WTC11 (cell line): ENCODE data around the gene PGAP6.

Experiments
- CREB1 ChIP-seq: sonication (generic); formaldehyde crosslinking; IDR thresholded peaks from 2 replicates; pipeline ENCODE4 v1.8.0; 2023; ENCODE audit warnings: mild to moderate bottlenecking, missing genetic modification reagents
- ESRRA ChIP-seq: sonication (generic); formaldehyde crosslinking; IDR thresholded peaks from 2 replicates; pipeline ENCODE4 v1.8.1; 2022; ENCODE audit warnings: mild to moderate bottlenecking, missing genetic modification reagents, borderline replicate concordance
- JUN ChIP-seq: sonication (generic); formaldehyde crosslinking; IDR thresholded peaks from 2 replicates; pipeline ENCODE4 v1.8.0; 2023; ENCODE audit warnings: mild to moderate bottlenecking, missing genetic modification reagents
- SP1 ChIP-seq: sonication (generic); formaldehyde crosslinking; conservative IDR thresholded peaks from 2 replicates; pipeline ENCODE4 v1.8.1; 2022; ENCODE audit warnings: missing genetic modification reagents
- ZNF423 ChIP-seq: fragments of 250-450 bp; sonication (Bioruptor Pico); IDR thresholded peaks from 2 replicates; pipeline ENCODE4 v2.1.2; 2022; ENCODE audit warnings: mild to moderate bottlenecking, moderate library complexity
- TF ChIP-seq, protein P1 (sequence below): fragments of 200-600 bp; IDR thresholded peaks from 2 replicates; pipeline ENCODE4 v1.8.0; 2022; ENCODE audit warnings: antibody characterized with exemption
- TF ChIP-seq, protein P2 (sequence below): sonication (generic); formaldehyde crosslinking; IDR thresholded peaks from 2 replicates; pipeline ENCODE4 v1.8.1; 2023; ENCODE audit warnings: mild to moderate bottlenecking, missing genetic modification reagents, moderate library complexity
- TF ChIP-seq, protein P3 (sequence below): sonication (generic); formaldehyde crosslinking; IDR thresholded peaks from 2 replicates; pipeline ENCODE4 v1.8.0; 2023; ENCODE audit warnings: missing genetic modification reagents
- TF ChIP-seq, protein P4 (sequence below): sonication (generic); formaldehyde crosslinking; IDR thresholded peaks from 2 replicates; pipeline ENCODE4 v1.8.1; 2023; ENCODE audit warnings: mild to moderate bottlenecking, missing genetic modification reagents

DNA sequence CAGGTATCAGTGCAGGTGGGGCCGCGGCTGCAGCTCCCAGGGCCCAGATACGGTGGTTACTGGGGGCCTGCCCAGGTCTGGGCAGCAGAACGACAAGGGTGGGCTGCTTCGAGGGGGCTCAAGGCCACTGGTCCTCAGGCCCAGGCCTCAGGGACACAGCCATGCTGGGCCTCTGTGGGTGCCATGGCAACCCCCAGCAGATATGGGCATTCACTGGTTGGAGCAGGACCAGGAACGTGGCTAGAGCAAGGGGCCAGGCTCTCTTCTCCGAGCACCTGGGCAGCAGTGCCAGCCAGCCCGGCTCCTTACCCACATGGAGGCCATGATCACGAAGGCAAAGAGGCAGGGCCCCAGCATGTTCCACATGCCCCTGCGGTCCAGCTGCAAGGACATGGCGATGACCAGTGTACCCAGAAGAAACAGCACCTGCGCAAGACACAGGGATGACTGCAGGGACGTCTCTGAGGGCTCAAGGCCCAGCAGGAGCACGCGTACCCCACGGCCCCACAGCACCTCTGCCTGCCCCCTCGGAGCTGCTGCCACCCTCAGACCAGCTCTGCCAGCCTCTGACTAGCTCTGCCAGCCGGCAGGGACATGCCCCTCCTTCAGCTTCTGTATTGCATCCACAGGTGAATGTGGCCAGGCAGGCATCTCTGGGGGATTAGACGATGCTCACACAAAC is 9.3 kb downstream of the PGAP6 start:
- TF ChIP-seq, protein P1, sequence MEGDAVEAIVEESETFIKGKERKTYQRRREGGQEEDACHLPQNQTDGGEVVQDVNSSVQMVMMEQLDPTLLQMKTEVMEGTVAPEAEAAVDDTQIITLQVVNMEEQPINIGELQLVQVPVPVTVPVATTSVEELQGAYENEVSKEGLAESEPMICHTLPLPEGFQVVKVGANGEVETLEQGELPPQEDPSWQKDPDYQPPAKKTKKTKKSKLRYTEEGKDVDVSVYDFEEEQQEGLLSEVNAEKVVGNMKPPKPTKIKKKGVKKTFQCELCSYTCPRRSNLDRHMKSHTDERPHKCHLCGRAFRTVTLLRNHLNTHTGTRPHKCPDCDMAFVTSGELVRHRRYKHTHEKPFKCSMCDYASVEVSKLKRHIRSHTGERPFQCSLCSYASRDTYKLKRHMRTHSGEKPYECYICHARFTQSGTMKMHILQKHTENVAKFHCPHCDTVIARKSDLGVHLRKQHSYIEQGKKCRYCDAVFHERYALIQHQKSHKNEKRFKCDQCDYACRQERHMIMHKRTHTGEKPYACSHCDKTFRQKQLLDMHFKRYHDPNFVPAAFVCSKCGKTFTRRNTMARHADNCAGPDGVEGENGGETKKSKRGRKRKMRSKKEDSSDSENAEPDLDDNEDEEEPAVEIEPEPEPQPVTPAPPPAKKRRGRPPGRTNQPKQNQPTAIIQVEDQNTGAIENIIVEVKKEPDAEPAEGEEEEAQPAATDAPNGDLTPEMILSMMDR = no peak
- TF ChIP-seq SP1 (CRISPR knock-in tag) (no peak), CREB1 (no peak), ZNF423 (CRISPR knock-in tag) (no peak), JUN (CRISPR knock-in tag) (no peak), ESRRA (CRISPR knock-in tag) (no peak)
- TF ChIP-seq, protein P2, sequence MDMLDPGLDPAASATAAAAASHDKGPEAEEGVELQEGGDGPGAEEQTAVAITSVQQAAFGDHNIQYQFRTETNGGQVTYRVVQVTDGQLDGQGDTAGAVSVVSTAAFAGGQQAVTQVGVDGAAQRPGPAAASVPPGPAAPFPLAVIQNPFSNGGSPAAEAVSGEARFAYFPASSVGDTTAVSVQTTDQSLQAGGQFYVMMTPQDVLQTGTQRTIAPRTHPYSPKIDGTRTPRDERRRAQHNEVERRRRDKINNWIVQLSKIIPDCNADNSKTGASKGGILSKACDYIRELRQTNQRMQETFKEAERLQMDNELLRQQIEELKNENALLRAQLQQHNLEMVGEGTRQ (CRISPR knock-in tag) = no peak
- TF ChIP-seq, protein P3, sequence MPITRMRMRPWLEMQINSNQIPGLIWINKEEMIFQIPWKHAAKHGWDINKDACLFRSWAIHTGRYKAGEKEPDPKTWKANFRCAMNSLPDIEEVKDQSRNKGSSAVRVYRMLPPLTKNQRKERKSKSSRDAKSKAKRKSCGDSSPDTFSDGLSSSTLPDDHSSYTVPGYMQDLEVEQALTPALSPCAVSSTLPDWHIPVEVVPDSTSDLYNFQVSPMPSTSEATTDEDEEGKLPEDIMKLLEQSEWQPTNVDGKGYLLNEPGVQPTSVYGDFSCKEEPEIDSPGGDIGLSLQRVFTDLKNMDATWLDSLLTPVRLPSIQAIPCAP = no peak
- TF ChIP-seq, protein P4, sequence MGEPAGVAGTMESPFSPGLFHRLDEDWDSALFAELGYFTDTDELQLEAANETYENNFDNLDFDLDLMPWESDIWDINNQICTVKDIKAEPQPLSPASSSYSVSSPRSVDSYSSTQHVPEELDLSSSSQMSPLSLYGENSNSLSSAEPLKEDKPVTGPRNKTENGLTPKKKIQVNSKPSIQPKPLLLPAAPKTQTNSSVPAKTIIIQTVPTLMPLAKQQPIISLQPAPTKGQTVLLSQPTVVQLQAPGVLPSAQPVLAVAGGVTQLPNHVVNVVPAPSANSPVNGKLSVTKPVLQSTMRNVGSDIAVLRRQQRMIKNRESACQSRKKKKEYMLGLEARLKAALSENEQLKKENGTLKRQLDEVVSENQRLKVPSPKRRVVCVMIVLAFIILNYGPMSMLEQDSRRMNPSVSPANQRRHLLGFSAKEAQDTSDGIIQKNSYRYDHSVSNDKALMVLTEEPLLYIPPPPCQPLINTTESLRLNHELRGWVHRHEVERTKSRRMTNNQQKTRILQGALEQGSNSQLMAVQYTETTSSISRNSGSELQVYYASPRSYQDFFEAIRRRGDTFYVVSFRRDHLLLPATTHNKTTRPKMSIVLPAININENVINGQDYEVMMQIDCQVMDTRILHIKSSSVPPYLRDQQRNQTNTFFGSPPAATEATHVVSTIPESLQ (CRISPR knock-in tag) = no peak
